HepG2 (cell line): ENCODE data around the gene SAP25.

Experiments used
- CTCF ChIP-seq: sonication (generic); formaldehyde crosslinking; IDR thresholded peaks from 2 replicates; pipeline ENCODE4 v1.5.0; 2020; ENCODE audit warnings: mild to moderate bottlenecking, missing genetic modification reagents, moderate library complexity
- JUND ChIP-seq: sonication (generic); formaldehyde crosslinking; IDR thresholded peaks from 2 replicates; pipeline ENCODE4 v1.8.0; 2022; ENCODE audit warnings: mild to moderate bottlenecking, missing genetic modification reagents
- SIN3B ChIP-seq: fragments of 150-350 bp; IDR thresholded peaks from 2 replicates; pipeline ENCODE4 v1.6.1; 2014; ENCODE audit warnings: low read length
- ZNF230 ChIP-seq: sonication (generic); formaldehyde crosslinking; IDR thresholded peaks from 2 replicates; pipeline ENCODE4 v1.4.0; 2020; ENCODE audit warnings: mild to moderate bottlenecking, missing genetic modification reagents
- TF ChIP-seq, protein P1 (sequence below), 2 experiments: fragments of 450-650 bp in 1 of 2; sonication (generic) in 1 of 2; formaldehyde crosslinking in 1 of 2; IDR thresholded peaks; 2 replicates each; pipeline versions ENCODE4 v1.6.1 to v1.8.0; 2016 to 2022; ENCODE audit warnings: antibody characterized with exemption in 1 of 2, mild to moderate bottlenecking in 1 of 2, missing genetic modification reagents in 1 of 2
- TF ChIP-seq, protein P2 (sequence below): sonication (generic); formaldehyde crosslinking; IDR thresholded peaks from 2 replicates; pipeline ENCODE4 v1.9.0; 2022; ENCODE audit warnings: missing genetic modification reagents, mild to moderate bottlenecking, borderline replicate concordance
- TF ChIP-seq, protein P3 (sequence below): sonication (generic); formaldehyde crosslinking; IDR thresholded peaks from 2 replicates; pipeline ENCODE4 v1.8.0; 2022; ENCODE audit warnings: low read depth, missing genetic modification reagents

GRCh38 chr7:100580466-100581283 is 7.0 kb upstream of the SAP25 start:
- TF ChIP-seq ZNF230 (CRISPR knock-in tag) (no peak), SIN3B (no peak), JUND (no peak), CTCF (no peak)
- TF ChIP-seq, protein P1, sequence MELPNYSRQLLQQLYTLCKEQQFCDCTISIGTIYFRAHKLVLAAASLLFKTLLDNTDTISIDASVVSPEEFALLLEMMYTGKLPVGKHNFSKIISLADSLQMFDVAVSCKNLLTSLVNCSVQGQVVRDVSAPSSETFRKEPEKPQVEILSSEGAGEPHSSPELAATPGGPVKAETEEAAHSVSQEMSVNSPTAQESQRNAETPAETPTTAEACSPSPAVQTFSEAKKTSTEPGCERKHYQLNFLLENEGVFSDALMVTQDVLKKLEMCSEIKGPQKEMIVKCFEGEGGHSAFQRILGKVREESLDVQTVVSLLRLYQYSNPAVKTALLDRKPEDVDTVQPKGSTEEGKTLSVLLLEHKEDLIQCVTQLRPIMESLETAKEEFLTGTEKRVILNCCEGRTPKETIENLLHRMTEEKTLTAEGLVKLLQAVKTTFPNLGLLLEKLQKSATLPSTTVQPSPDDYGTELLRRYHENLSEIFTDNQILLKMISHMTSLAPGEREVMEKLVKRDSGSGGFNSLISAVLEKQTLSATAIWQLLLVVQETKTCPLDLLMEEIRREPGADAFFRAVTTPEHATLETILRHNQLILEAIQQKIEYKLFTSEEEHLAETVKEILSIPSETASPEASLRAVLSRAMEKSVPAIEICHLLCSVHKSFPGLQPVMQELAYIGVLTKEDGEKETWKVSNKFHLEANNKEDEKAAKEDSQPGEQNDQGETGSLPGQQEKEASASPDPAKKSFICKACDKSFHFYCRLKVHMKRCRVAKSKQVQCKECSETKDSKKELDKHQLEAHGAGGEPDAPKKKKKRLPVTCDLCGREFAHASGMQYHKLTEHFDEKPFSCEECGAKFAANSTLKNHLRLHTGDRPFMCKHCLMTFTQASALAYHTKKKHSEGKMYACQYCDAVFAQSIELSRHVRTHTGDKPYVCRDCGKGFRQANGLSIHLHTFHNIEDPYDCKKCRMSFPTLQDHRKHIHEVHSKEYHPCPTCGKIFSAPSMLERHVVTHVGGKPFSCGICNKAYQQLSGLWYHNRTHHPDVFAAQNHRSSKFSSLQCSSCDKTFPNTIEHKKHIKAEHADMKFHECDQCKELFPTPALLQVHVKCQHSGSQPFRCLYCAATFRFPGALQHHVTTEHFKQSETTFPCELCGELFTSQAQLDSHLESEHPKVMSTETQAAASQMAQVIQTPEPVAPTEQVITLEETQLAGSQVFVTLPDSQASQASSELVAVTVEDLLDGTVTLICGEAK (IDR thresholded peaks at IDR 0.05) = no peak
- TF ChIP-seq, protein P1 (CRISPR knock-in tag; IDR thresholded peaks at IDR 0.05) = no peak
- TF ChIP-seq, protein P2, sequence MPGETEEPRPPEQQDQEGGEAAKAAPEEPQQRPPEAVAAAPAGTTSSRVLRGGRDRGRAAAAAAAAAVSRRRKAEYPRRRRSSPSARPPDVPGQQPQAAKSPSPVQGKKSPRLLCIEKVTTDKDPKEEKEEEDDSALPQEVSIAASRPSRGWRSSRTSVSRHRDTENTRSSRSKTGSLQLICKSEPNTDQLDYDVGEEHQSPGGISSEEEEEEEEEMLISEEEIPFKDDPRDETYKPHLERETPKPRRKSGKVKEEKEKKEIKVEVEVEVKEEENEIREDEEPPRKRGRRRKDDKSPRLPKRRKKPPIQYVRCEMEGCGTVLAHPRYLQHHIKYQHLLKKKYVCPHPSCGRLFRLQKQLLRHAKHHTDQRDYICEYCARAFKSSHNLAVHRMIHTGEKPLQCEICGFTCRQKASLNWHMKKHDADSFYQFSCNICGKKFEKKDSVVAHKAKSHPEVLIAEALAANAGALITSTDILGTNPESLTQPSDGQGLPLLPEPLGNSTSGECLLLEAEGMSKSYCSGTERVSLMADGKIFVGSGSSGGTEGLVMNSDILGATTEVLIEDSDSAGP (CRISPR knock-in tag) = no peak
- TF ChIP-seq, protein P3, sequence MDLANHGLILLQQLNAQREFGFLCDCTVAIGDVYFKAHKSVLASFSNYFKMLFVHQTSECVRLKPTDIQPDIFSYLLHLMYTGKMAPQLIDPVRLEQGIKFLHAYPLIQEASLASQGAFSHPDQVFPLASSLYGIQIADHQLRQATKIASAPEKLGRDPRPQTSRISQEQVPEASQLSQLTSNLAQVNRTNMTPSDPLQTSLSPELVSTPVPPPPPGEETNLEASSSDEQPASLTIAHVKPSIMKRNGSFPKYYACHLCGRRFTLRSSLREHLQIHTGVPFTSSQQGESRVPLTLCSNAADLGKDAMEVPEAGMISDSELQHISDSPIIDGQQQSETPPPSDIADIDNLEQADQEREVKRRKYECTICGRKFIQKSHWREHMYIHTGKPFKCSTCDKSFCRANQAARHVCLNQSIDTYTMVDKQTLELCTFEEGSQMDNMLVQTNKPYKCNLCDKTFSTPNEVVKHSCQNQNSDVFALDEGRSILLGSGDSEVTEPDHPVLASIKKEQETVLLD = no peak
